KOPT-K1 (cell line): ENCODE results near the gene ASB15.

ENCODE experiments used
- H3K27ac ChIP-seq: fragments of 200-600 bp; sonication (generic); 2 replicates; pipeline ENCODE4 v1.5.1; 2016; ENCODE audit warnings: antibody characterized with exemption, mild to moderate bottlenecking, low read depth, low read length; ENCODE audit not compliant: poor library complexity, severe bottlenecking
- H3K36me3 ChIP-seq: fragments of 200-600 bp; sonication (generic); 2 replicates; pipeline ENCODE4 v1.5.1; 2017; ENCODE audit warnings: antibody characterized with exemption, mild to moderate bottlenecking, low read length, moderate library complexity; ENCODE audit not compliant: insufficient read depth
- H3K9me3 ChIP-seq: fragments of 200-600 bp; sonication (generic); 2 replicates; pipeline ENCODE4 v1.5.1; 2017; ENCODE audit warnings: antibody characterized with exemption, low read length, mild to moderate bottlenecking; ENCODE audit not compliant: insufficient read depth, poor library complexity, severe bottlenecking

Gene ASB15

GRCh38 chr7:123637878-123638277 lies 36.3 kb downstream of the ASB15 start:
- Histone ChIP-seq H3K36me3 (no peaks in the 10 kb centered on the region), H3K27ac (no peak overlapping the region), H3K9me3 (no peaks in the 10 kb centered on the region)

- Histone ChIP-seq H3K36me3 (no peaks in the 10 kb centered on the region), H3K27ac (no peak overlapping the region), H3K9me3 (no peaks in the 10 kb centered on the region)
These were observed 38.0 kb downstream of the ASB15 start for GRCh38 chr7:123639631-123640030.

GRCh38 chr7:123640583-123640982 lies 39.0 kb downstream of the ASB15 start:
- no peaks in the 10 kb centered on the region for H3K9me3 ChIP-seq

GRCh38 chr7:123641901-123642300 lies 40.3 kb downstream of the ASB15 start:
- Histone ChIP-seq H3K36me3 (no peaks in the 10 kb centered on the region), H3K9me3 (no peaks in the 10 kb centered on the region), H3K27ac (no peak overlapping the region)

More at GRCh38 chr7:123640583-123640982, 39.0 kb downstream of the ASB15 start:
- Histone ChIP-seq H3K36me3 (no peaks in the 10 kb centered on the region), H3K27ac (no peak overlapping the region)

GRCh38 chr7:123643495-123644441 lies 42.1 kb downstream of the ASB15 start:
- no peaks in the 10 kb centered on the region for H3K36me3 ChIP-seq
- no peak overlapping the region for H3K27ac ChIP-seq
- H3K9me3 ChIP-seq = no peaks in the 10 kb centered on the region

GRCh38 chr7:123645516-123645915 lies 43.9 kb downstream of the ASB15 start:
- Histone ChIP-seq H3K36me3 (no peaks in the 10 kb centered on the region), H3K27ac (no peak overlapping the region), H3K9me3 (no peaks in the 10 kb centered on the region)

- H3K9me3 ChIP-seq = no peaks in the 10 kb centered on the region
- H3K27ac ChIP-seq = no peak overlapping the region
- no peaks in the 10 kb centered on the region for H3K36me3 ChIP-seq
These were observed 45.6 kb downstream of the ASB15 start for GRCh38 chr7:123647106-123647730.

GRCh38 chr7:123649964-123650363 lies 48.3 kb downstream of the ASB15 start:
- Histone ChIP-seq H3K9me3 (no peaks in the 10 kb centered on the region), H3K36me3 (no peaks in the 10 kb centered on the region), H3K27ac (no peak overlapping the region)

GRCh38 chr7:123650595-123650994 lies 49.0 kb downstream of the ASB15 start:
- H3K27ac ChIP-seq = no peak overlapping the region
- H3K36me3 ChIP-seq = no peaks in the 10 kb centered on the region
- no peaks in the 10 kb centered on the region for H3K9me3 ChIP-seq

GRCh38 chr7:123652406-123652805 lies 50.8 kb downstream of the ASB15 start:
- no peak overlapping the region for H3K27ac ChIP-seq

GRCh38 chr7:123653162-123653561 lies 51.5 kb downstream of the ASB15 start:
- Histone ChIP-seq H3K27ac (no peak overlapping the region), H3K36me3 (no peaks in the 10 kb centered on the region), H3K9me3 (no peaks in the 10 kb centered on the region)

More at GRCh38 chr7:123652406-123652805, 50.8 kb downstream of the ASB15 start:
- Histone ChIP-seq H3K9me3 (no peaks in the 10 kb centered on the region), H3K36me3 (no peaks in the 10 kb centered on the region)

GRCh38 chr7:123655614-123656013 lies 54.0 kb downstream of the ASB15 start, which contains the start of gene LMOD2:
TSS of gene LMOD2 (plus strand) at chr7:123655866. CDS start at chr7:123655964, 98 bp downstream.
- H3K9me3 ChIP-seq = no peaks in the 10 kb centered on the region
- H3K36me3 ChIP-seq = no peaks in the 10 kb centered on the region
- H3K27ac ChIP-seq = no peak within 1 kb of the TSS

- H3K36me3 ChIP-seq = no peaks in the 10 kb centered on the region
These were observed 55.1 kb downstream of the ASB15 start for GRCh38 chr7:123656544-123657303.

GRCh38 chr7:123657304-123657685 lies 55.7 kb downstream of the ASB15 start:
- H3K36me3 ChIP-seq = no peaks in the 10 kb centered on the region
- H3K9me3 ChIP-seq = no peaks in the 10 kb centered on the region
- no peak overlapping the region for H3K27ac ChIP-seq

More at GRCh38 chr7:123656544-123657303, 55.1 kb downstream of the ASB15 start:
- Histone ChIP-seq H3K27ac (no peak overlapping the region), H3K9me3 (no peaks in the 10 kb centered on the region)

GRCh38 chr7:123658023-123658422 lies 56.4 kb downstream of the ASB15 start:
- peaks cover 4% of the 10 kb centered on the region for H3K9me3 ChIP-seq
- no peak overlapping the region for H3K27ac ChIP-seq
- no peaks in the 10 kb centered on the region for H3K36me3 ChIP-seq
